OCI-LY7 (cell line): Measurements from ENCODE around the gene DIP2C.

Experiments
- EZH2phosphoT487 ChIP-seq: fragments of 200-600 bp; sonication (generic); IDR thresholded peaks from 2 replicates; pipeline ENCODE4 v1.6.1; 2018; ENCODE audit warnings: low read depth, borderline replicate concordance, mild to moderate bottlenecking, mixed run types, antibody characterized with exemption, low read length, moderate library complexity, mixed read lengths
- TF ChIP-seq, protein P1 (sequence below): fragments of 200-600 bp; sonication (generic); conservative IDR thresholded peaks from 2 replicates; pipeline ENCODE4 v1.5.1; 2014; ENCODE audit warnings: mild to moderate bottlenecking, antibody characterized with exemption, low read length, moderate library complexity, mixed read lengths

- TF ChIP-seq, protein P1, sequence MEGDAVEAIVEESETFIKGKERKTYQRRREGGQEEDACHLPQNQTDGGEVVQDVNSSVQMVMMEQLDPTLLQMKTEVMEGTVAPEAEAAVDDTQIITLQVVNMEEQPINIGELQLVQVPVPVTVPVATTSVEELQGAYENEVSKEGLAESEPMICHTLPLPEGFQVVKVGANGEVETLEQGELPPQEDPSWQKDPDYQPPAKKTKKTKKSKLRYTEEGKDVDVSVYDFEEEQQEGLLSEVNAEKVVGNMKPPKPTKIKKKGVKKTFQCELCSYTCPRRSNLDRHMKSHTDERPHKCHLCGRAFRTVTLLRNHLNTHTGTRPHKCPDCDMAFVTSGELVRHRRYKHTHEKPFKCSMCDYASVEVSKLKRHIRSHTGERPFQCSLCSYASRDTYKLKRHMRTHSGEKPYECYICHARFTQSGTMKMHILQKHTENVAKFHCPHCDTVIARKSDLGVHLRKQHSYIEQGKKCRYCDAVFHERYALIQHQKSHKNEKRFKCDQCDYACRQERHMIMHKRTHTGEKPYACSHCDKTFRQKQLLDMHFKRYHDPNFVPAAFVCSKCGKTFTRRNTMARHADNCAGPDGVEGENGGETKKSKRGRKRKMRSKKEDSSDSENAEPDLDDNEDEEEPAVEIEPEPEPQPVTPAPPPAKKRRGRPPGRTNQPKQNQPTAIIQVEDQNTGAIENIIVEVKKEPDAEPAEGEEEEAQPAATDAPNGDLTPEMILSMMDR, result no peak
- TF ChIP-seq EZH2phosphoT487, result no peak
Observed at GRCh38 chr10:607545-608185, 81.8 kb downstream of the DIP2C start.
